ENCODE data around the gene LYZL2. TPM values are rescaled to one million over a fixed set of nuclear protein-coding genes. Genes with fewer than 3 reads are reported as not detected.
"Not testable (repeated sequence)": the region's sequence is repeated elsewhere in the genome, so short reads cannot be mapped to it uniquely, and the experiment has no call there.

LYZL2 gene
- total and polyA plus RNA-seq, 2 donors (not counting 3 experiments of a cell fraction or from before 2014, with no cell fraction given) = not detected

DNA sequence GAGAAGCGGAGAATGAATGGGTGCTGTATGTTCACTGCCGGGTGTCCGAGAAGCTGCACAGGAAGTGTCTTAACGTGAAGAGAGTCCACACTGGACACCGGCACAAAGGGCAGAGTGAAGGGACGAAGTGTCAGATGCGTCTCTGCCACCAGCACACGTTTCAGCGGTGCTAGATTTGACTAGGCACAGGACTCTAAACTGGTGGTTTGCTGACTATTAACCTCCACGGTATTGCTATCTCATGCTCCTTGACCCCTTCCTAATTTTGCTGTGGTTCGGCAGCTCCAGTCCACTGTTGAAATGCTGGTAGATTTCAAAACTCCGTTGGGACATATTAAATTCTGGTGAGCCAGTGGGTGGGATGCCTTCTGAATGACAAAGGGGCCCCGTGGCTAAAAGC is 13.3 kb upstream of the LYZL2 start:
- H3K27me3 ChIP-seq (ENCODE audit: control insufficient read depth in 2 of 2, insufficient read depth in 2 of 2, low read length in 2 of 2); dilution Hi-C loops (cut with MboI; ENCODE audit: extremely low pct_ligation_motif_present, low sequenced_read_pairs); H3K9ac ChIP-seq (replicated peaks; ENCODE audit: extremely low read depth, insufficient read depth, low read length); H3K9me1 ChIP-seq (replicated peaks; ENCODE audit: control insufficient read depth, extremely low read depth, insufficient read depth, low read length); H3K4me2 ChIP-seq (ENCODE audit: insufficient read depth, low read length); intact Hi-C loops (cut with micrococcal nuclease); DNase-seq (ENCODE audit: low read depth, low spot score); CTCF ChIA-PET; H3K79me2 ChIP-seq (ENCODE audit: control insufficient read depth, insufficient read depth, low read length); FAIRE-seq; H3K9me3 ChIP-seq (replicated peaks; ENCODE audit: control insufficient read depth, insufficient read depth, low read length); POLR2A ChIA-PET; H4K20me1 ChIP-seq (replicated peaks; ENCODE audit: control insufficient read depth, extremely low read depth, insufficient read depth, low read length); H3K36me3 ChIP-seq (ENCODE audit: control insufficient read depth in 2 of 2, extremely low read depth in 1 of 2, insufficient read depth in 2 of 2, low read length in 2 of 2); H3K4me3 ChIP-seq (replicated peaks in 1 of 3; ENCODE audit: insufficient read depth in 1 of 3, low read depth in 1 of 3, low read length in 3 of 3); H2AFZ ChIP-seq (ENCODE audit: low read depth, low read length): not testable (repeated sequence)
- TSS peak; percentile 2 for BruUV-seq (replicated peaks)
- Histone ChIP-seq H3K27ac (ENCODE audit: insufficient read depth, low read depth, low read length) (peak overlapping the region; percentile 86), H3K4me1 (ENCODE audit: control insufficient read depth, extremely low read depth, insufficient read depth, low read length) (peaks cover 72% of the 10 kb centered on the region)

DNA sequence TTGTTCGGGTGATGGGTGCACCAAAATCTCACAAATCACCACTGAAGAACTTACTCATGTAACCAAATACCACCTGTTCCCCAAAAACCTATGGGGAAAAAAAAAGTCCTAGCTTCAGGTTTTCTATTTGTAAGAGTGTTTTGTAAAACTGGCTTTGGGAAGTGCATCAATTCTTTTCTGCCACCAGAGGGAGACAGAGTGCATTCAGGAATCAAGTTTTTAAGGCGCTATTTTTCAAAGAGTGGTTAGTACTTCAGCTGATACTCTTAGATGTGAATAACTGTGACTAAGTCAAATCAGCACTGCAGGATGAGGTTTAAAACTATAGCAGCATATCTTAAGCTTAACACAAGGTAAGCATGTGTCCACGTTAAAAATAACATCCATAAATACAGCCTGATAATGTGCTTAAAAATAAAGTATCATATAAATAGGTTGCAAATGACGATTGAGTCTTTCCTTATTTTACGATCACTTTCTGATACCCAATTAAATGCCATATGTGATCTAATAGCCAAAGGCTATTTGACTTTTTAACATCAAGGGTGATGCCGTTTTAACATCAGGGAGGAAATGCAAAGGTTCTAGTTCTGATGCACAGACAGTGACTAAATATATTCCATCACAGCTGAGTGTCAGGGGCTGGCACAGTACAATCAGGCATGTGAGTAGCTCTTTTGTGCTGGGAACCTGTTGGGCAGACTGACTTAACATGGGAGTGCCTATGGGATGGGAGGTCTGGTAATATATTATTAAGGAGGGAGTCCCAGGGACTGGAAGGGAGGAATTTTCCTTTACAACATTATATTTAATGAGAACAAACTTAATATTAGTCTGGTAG is 10.6 kb upstream of the LYZL2 start:
- H3K79me2 ChIP-seq (ENCODE audit: control insufficient read depth, insufficient read depth, low read length) = no peaks in the 10 kb centered on the region
- no peak overlapping the region for H3K4me2 ChIP-seq (ENCODE audit: insufficient read depth, low read length)
- H3K9me3 ChIP-seq (replicated peaks; ENCODE audit: control insufficient read depth, insufficient read depth, low read length) = no peaks in the 10 kb centered on the region
- CTCF ChIA-PET = interaction anchor here (0.6 to 4.8 kb wide), 38 partner anchors 8 to 1618 kb away, joined by 3 to 94 read pairs (median 4); partner anchors contain the start of gene LYZL2
- no peak overlapping the region for H3K4me3 ChIP-seq (replicated peaks in 1 of 3; ENCODE audit: insufficient read depth in 1 of 3, low read depth in 1 of 3, low read length in 3 of 3)
- H3K36me3 ChIP-seq (ENCODE audit: control insufficient read depth in 2 of 2, extremely low read depth in 1 of 2, insufficient read depth in 2 of 2, low read length in 2 of 2) = no peaks in the 10 kb centered on the region
- no peak for TF ChIP-seq MAX (IDR thresholded peaks at IDR 0.05; ENCODE audit: insufficient read depth, insufficient read length)
- TF ChIP-seq CTCF (IDR thresholded peaks at IDR 0.05; ENCODE audit: extremely low read depth in 1 of 2, insufficient read depth in 1 of 2, low read depth in 1 of 2, low read length in 2 of 2) = peak; percentile 64 to 70
- H3K9me1 ChIP-seq (replicated peaks; ENCODE audit: control insufficient read depth, extremely low read depth, insufficient read depth, low read length) = no peaks in the 10 kb centered on the region
- H4K20me1 ChIP-seq (replicated peaks; ENCODE audit: control insufficient read depth, extremely low read depth, insufficient read depth, low read length) = no peaks in the 10 kb centered on the region
- H3K27ac ChIP-seq (ENCODE audit: insufficient read depth, low read depth, low read length) = peak overlapping the region; percentile 44
- no peak overlapping the region for H3K9ac ChIP-seq (replicated peaks; ENCODE audit: extremely low read depth, insufficient read depth, low read length)
- POLR2A ChIA-PET = no interaction called here
- H3K27me3 ChIP-seq (ENCODE audit: control insufficient read depth in 2 of 2, insufficient read depth in 2 of 2, low read length in 2 of 2) = peaks cover 0 to 1% of the 10 kb centered on the region in 2 experiments
- DNase-seq (ENCODE audit: low read depth, low spot score) (peak; percentile 86), FAIRE-seq (peak; percentile 84)
- H3K4me1 ChIP-seq (ENCODE audit: control insufficient read depth, extremely low read depth, insufficient read depth, low read length) = peaks cover 61% of the 10 kb centered on the region
- H2AFZ ChIP-seq (ENCODE audit: low read depth, low read length) = no peak overlapping the region
- dilution Hi-C loops (cut with MboI; ENCODE audit: extremely low pct_ligation_motif_present, low sequenced_read_pairs) = no loop called here
- intact Hi-C loops (cut with micrococcal nuclease) = loop anchor here (1.0 to 2.0 kb wide), 3 partner anchors 31 to 1168 kb away; no protein-coding TSS in a partner anchor
- no TSS peak for BruUV-seq (replicated peaks)
